HepG2 (cell line): ENCODE measurements around the gene EVI2B. TPM values are rescaled to one million over a fixed set of nuclear protein-coding genes. Genes with fewer than 3 reads are reported as not detected.

Experiments
- ATAC-seq: fragments of 200-7000 bp; cut with Tn5 transposase; 3 replicates; pipeline ENCODE4 v1.9.1; 2020; ENCODE audit warnings: mild to moderate bottlenecking, moderate library complexity
- BruUV-seq: library from RNA; stranded (reverse); fragments of 400-500 nt; replicated peaks from 2 replicates; lab custom pipeline; 2021; lab: Mats Ljungman, UMichigan
- CTCF ChIA-PET: fragments of 300-600 bp; formaldehyde crosslinking; extraction: SDS; loops from one replicate; lab custom pipeline; 2021; ENCODE audit warnings: low total read pairs, inconsistent platforms, low intra/inter-chr PET ratio; lab: Yijun Ruan, JAX
- POLR2A ChIA-PET: fragments of 350-600 bp; sonication (Branson Sonifier 250); formaldehyde crosslinking; loops from one replicate; lab custom pipeline; 2020; ENCODE audit warnings: antibody characterized with exemption, inconsistent platforms; lab: Yijun Ruan, JAX
- DNase-seq: peaks from one replicate; pipeline ENCODE4 v3.0.0-alpha.2; 2015; ENCODE audit warnings: low spot score
- FAIRE-seq: peaks from 3 replicates; lab custom pipeline; 2011; peaks lifted over from hg19 to GRCh38; lab: Jason Lieb, UNC
- H2AFZ ChIP-seq: one replicate; pipeline ENCODE4 v1.6.1; 2011; ENCODE audit warnings: low read length, inconsistent platforms
- H3K27ac ChIP-seq: fragments of 300-600 bp; 3 replicates; pipeline ENCODE4 v1.8.0; 2011; ENCODE audit warnings: mixed run types, mild to moderate bottlenecking, mixed read lengths, low read length, inconsistent platforms; ENCODE audit not compliant: insufficient read depth; ENCODE audit errors: extremely low read length
- H3K27me3 ChIP-seq, 2 experiments: fragments of 200-600 bp in 1 of 2; 2 replicates in 1 of 2; 3 replicates in 1 of 2; pipeline versions ENCODE4 v1.6.0 to v1.8.0; 2011; ENCODE audit warnings: low read length in 2 of 2, mild to moderate bottlenecking in 2 of 2, moderate library complexity in 2 of 2, inconsistent platforms in 1 of 2; ENCODE audit not compliant: insufficient read depth in 2 of 2, control insufficient read depth in 1 of 2
- H3K36me3 ChIP-seq, 2 experiments: fragments of 200-600 bp in 1 of 2; replicated peaks in 1 of 2; 2 replicates in 1 of 2; 3 replicates in 1 of 2; pipeline versions ENCODE4 v1.5.1 to v1.8.0; 2011; ENCODE audit warnings: low read length in 2 of 2, inconsistent platforms in 1 of 2; ENCODE audit not compliant: insufficient read depth in 2 of 2, control insufficient read depth in 1 of 2
- H3K4me1 ChIP-seq: 2 replicates; pipeline ENCODE4 v1.5.1; 2012; ENCODE audit warnings: low read length, inconsistent platforms; ENCODE audit not compliant: insufficient read depth
- H3K4me2 ChIP-seq: 2 replicates; pipeline ENCODE4 v1.6.0; 2011; ENCODE audit warnings: low read depth, low read length, inconsistent platforms
- H3K4me3 ChIP-seq, 3 experiments: fragments of 200-600 bp in 1 of 3; sonication (generic), shearing (Covaris generic) in 1 of 3; replicated peaks in 1 of 3; 2 replicates each; pipeline ENCODE4 v1.5.1; 2011 to 2016; ENCODE audit warnings: low read length in 3 of 3, inconsistent platforms in 2 of 3, low read depth in 2 of 3, mild to moderate bottlenecking in 2 of 3, control low read depth in 1 of 3, mixed read lengths in 1 of 3; ENCODE audit not compliant: insufficient read depth in 1 of 3
- H3K79me2 ChIP-seq: one replicate; pipeline ENCODE4 v1.6.1; 2011; ENCODE audit warnings: low read length, inconsistent platforms; ENCODE audit not compliant: insufficient read depth
- H3K9ac ChIP-seq: 2 replicates; pipeline ENCODE4 v1.6.0; 2011; ENCODE audit warnings: mild to moderate bottlenecking, low read depth, low read length, inconsistent platforms; ENCODE audit not compliant: insufficient read depth
- H3K9me3 ChIP-seq: 2 replicates; pipeline ENCODE4 v1.5.1; 2012; ENCODE audit warnings: mild to moderate bottlenecking, low read length
- H4K20me1 ChIP-seq: 2 replicates; pipeline ENCODE4 v1.6.0; 2011; ENCODE audit warnings: inconsistent platforms, mild to moderate bottlenecking, low read length, moderate library complexity; ENCODE audit not compliant: insufficient read depth
- GMEB1 ChIP-seq: sonication (generic); formaldehyde crosslinking; IDR thresholded peaks from 2 replicates; pipeline ENCODE4 v1.5.1; 2020; ENCODE audit warnings: missing genetic modification reagents, mild to moderate bottlenecking, borderline replicate concordance
- HMGXB4 ChIP-seq, 2 experiments: sonication (generic) in 1 of 2; formaldehyde crosslinking in 1 of 2; IDR thresholded peaks; 2 replicates each; pipeline versions ENCODE4 v1.4.0 to v1.6.1; 2018 to 2020; ENCODE audit warnings: missing genetic modification reagents in 2 of 2, borderline replicate concordance in 1 of 2, low read depth in 1 of 2, mild to moderate bottlenecking in 1 of 2, missing biosample characterization in 1 of 2
- JUND ChIP-seq: sonication (generic); formaldehyde crosslinking; IDR thresholded peaks from 2 replicates; pipeline ENCODE4 v1.8.0; 2022; ENCODE audit warnings: mild to moderate bottlenecking, missing genetic modification reagents
- NCOA2 ChIP-seq: sonication (generic); formaldehyde crosslinking; IDR thresholded peaks from 2 replicates; pipeline ENCODE4 v1.8.0; 2022; ENCODE audit warnings: inconsistent platforms
- NFYC ChIP-seq: IDR thresholded peaks from 2 replicates; pipeline ENCODE4 v1.6.1; 2016; ENCODE audit warnings: missing genetic modification reagents, missing compliant biosample characterization
- SIX1 ChIP-seq: sonication (generic); formaldehyde crosslinking; IDR thresholded peaks from 2 replicates; pipeline ENCODE4 v1.4.0; 2020; ENCODE audit warnings: missing genetic modification reagents, borderline replicate concordance
- SMYD3 ChIP-seq: sonication (generic); formaldehyde crosslinking; IDR thresholded peaks from 2 replicates; pipeline ENCODE4 v1.8.1; 2023; ENCODE audit warnings: mild to moderate bottlenecking, missing genetic modification reagents
- SNAI1 ChIP-seq: sonication (generic); formaldehyde crosslinking; IDR thresholded peaks from 2 replicates; pipeline ENCODE4 v1.5.0; 2020; ENCODE audit warnings: mild to moderate bottlenecking, missing genetic modification reagents, borderline replicate concordance
- SNAPC5 ChIP-seq: sonication (generic); formaldehyde crosslinking; IDR thresholded peaks from 2 replicates; pipeline ENCODE4 v1.8.1; 2023; ENCODE audit warnings: mild to moderate bottlenecking, missing genetic modification reagents, borderline replicate concordance
- TAF1 ChIP-seq: sonication (generic); formaldehyde crosslinking; IDR thresholded peaks from 2 replicates; pipeline ENCODE4 v1.4.0; 2020; ENCODE audit warnings: missing genetic modification reagents
- TOE1 ChIP-seq: sonication (generic); formaldehyde crosslinking; IDR thresholded peaks from 2 replicates; pipeline ENCODE4 v1.4.0; 2020; ENCODE audit warnings: mild to moderate bottlenecking, missing genetic modification reagents
- ZBTB26 ChIP-seq: IDR thresholded peaks from 2 replicates; pipeline ENCODE4 v1.6.1; 2016; ENCODE audit warnings: missing compliant biosample characterization, missing genetic modification reagents, borderline replicate concordance
- ZNF512B ChIP-seq: sonication (generic); formaldehyde crosslinking; IDR thresholded peaks from 2 replicates; pipeline ENCODE4 v1.5.1; 2020; ENCODE audit warnings: missing genetic modification reagents, mild to moderate bottlenecking, borderline replicate concordance
- ZNF605 ChIP-seq: sonication (generic); formaldehyde crosslinking; IDR thresholded peaks from 2 replicates; pipeline ENCODE4 v1.8.0; 2022; ENCODE audit warnings: mild to moderate bottlenecking, missing genetic modification reagents
- ZNF766 ChIP-seq: sonication (generic); formaldehyde crosslinking; IDR thresholded peaks from 2 replicates; pipeline ENCODE4 v1.5.0; 2020; ENCODE audit warnings: missing genetic modification reagents, borderline replicate concordance
- WGBS: methylation state at CpG from one replicate; pipeline ENCODE4 v1.1.6; 2017; ENCODE audit warnings: low lambda C conversion rate; 5-methylcytosine and 5-hydroxymethylcytosine counted together
- in situ Hi-C: cut with HindIII; loops from 2 replicates; pipeline ENCODE4 v1.10.0; 2017; ENCODE audit warnings: low pct_unique_long_range_greater_than_20kb; ENCODE audit not compliant: extremely low pct_ligation_motif_present
- intact Hi-C: fragments of 100-400 bp; cut with micrococcal nuclease; formaldehyde crosslinking; loops from one replicate; pipeline ENCODE4 v1.10.0; 2022; ENCODE audit not compliant: unreplicated experiment
- polyA plus RNA-seq, 8 experiments: library from polyadenylated mRNA; depleted of rRNA in 3 of 8; stranded (reverse) in 7 of 8; unstranded in 1 of 8; fragments of >200 nt; fragmentation: Illumina TruSeq in 4 of 8; extraction: Trizol in 4 of 8; gene quantifications; 2 replicates each; pipeline versions ENCODE4 v1.2.1 to v1.2.3, GENCODE V29; 2011 to 2016; ENCODE audit warnings: low read depth in 4 of 8, missing spikeins in 1 of 8, mixed read lengths in 1 of 8; ENCODE audit not compliant: insufficient read depth in 1 of 8
- total RNA-seq, 5 experiments: library from RNA; depleted of rRNA; stranded (reverse); fragments of >200 nt; fragmentation: Illumina TruSeq; extraction: Trizol; gene quantifications; 2 replicates each; pipeline ENCODE4 v1.2.3, GENCODE V29; 2016; ENCODE audit warnings: low read depth in 1 of 5

EVI2B gene
- total and polyA plus RNA-seq, 2 of the 13 experiments (the other 11 are each of a cell fraction or from before 2014, with no cell fraction given) = not detected

GRCh38 chr17:31295489-31295871 lies 18.4 kb downstream of the EVI2B start (continued):
- TF ChIP-seq ZBTB26 (CRISPR knock-in tag) (no peak), ZNF766 (CRISPR knock-in tag) (no peak), SMYD3 (no peak), SNAPC5 (CRISPR knock-in tag) (no peak)

- Histone ChIP-seq H3K27ac (no peak overlapping the region), H3K9me3 (no peaks in the 10 kb centered on the region), H3K4me1 (no peaks in the 10 kb centered on the region), H4K20me1 (no peaks in the 10 kb centered on the region), H3K9ac (no peak overlapping the region), H3K4me3 (no peak overlapping the region), H3K27me3 (no peaks in the 10 kb centered on the region), H3K4me2 (no peak overlapping the region), H3K36me3 (no peaks in the 10 kb centered on the region; a peak in 2 of 5 replicates), H2AFZ (no peak overlapping the region), H3K79me2 (no peaks in the 10 kb centered on the region)
- 90% methylated on average over 3 of the region's 3 CpGs for WGBS
- ChIA-PET POLR2A (no interaction called here), CTCF (no interaction called here)
- no peak for FAIRE-seq
- intact Hi-C loops = no loop called here
- DNase-seq = no peak
- in situ Hi-C loops = no loop called here
- BruUV-seq = no TSS peak
- ATAC-seq = no peak
- TF ChIP-seq TOE1 (CRISPR knock-in tag) = no peak
- TF ChIP-seq ZNF605 (CRISPR knock-in tag) = no peak
- no peak for TF ChIP-seq TAF1 (CRISPR knock-in tag)
- no peak for TF ChIP-seq NFYC
- no peak for TF ChIP-seq HMGXB4 (CRISPR knock-in tag; IDR thresholded peaks at IDR 0.05; ENCODE audit: borderline replicate concordance in 1 of 2, low read depth in 1 of 2)
- TF ChIP-seq SNAI1 (CRISPR knock-in tag) = no peak
- TF ChIP-seq NCOA2 (CRISPR knock-in tag) = no peak
- no peak for TF ChIP-seq SIX1
- no peak for TF ChIP-seq ZNF512B (CRISPR knock-in tag)
- TF ChIP-seq JUND (CRISPR knock-in tag) = no peak
- TF ChIP-seq GMEB1 = no peak
Measured at GRCh38 chr17:31294820-31295488, 18.9 kb downstream of the EVI2B start.
